PC-3 (cell line): ENCODE data around the gene SLC39A6.

Experiments used
- CTCF ChIP-seq: fragments of 300-600 bp; sonication (generic); conservative IDR thresholded peaks from 2 replicates; pipeline ENCODE4 v1.5.1; 2017; ENCODE audit warnings: antibody characterized with exemption, low read depth, mild to moderate bottlenecking, low read length
- EZH2phosphoT487 ChIP-seq: fragments of 300-600 bp; sonication (generic); IDR thresholded peaks from 2 replicates; pipeline ENCODE4 v1.6.1; 2018; ENCODE audit warnings: mild to moderate bottlenecking, antibody characterized with exemption, low read length, borderline replicate concordance

GRCh38 chr18:36114738-36115137, 14.4 kb downstream of the SLC39A6 start:
- TF ChIP-seq CTCF (no peak), EZH2phosphoT487 (no peak)
